Tibial nerve (tissue), 4 donors: ENCODE measurements around the gene SLC25A46.

ENCODE experiments used
- EP300 ChIP-seq, 2 donors: sonication (generic); formaldehyde crosslinking; IDR thresholded peaks; one replicate each; pipeline ENCODE4 v1.6.1; 2017; ENCODE audit warnings: antibody characterized with exemption in 2 of 2, mild to moderate bottlenecking in 1 of 2
- TF ChIP-seq, protein P1 (sequence below), 5 experiments: fragments of 200-600 bp in 3 of 5; fragments of 450-650 bp in 2 of 5; sonication (generic) in 3 of 5; IDR thresholded peaks; one replicate each; pipeline ENCODE4 v1.5.1; 2016 to 2019; ENCODE audit warnings: antibody characterized with exemption in 5 of 5, mild to moderate bottlenecking in 3 of 5, moderate library complexity in 2 of 5

DNA sequence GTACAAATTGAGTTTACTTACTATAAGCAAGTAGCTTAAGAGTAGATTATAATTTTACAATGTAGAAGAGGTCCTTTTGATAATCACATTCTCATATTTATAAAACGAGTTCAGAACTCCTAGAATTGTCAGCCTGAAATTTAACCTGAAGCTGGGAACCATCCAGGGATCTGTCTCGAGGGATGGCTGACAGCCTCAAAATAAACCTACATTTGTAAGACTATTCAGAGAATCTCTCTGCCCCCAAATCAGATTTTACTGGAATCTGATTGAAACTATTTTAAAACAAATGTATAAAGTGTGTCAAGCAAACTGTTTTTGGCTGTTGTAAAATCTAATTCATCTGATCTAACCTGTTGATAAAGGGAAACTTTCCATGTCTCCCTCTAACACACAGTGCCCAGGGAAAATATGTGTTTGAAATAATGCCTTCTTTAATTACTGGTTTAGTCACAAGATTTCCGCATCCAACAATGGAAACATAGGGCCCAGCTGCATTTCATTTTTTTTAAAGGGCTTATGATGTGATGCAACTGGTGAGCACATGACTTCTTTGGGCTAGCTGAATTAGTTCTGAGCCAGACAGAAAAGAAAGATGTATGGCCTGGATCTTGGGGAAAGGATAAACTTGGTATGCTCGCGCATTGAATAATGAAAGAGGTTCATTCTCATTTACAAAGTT is 30.3 kb downstream of the SLC25A46 start:
- TF ChIP-seq, protein P1, sequence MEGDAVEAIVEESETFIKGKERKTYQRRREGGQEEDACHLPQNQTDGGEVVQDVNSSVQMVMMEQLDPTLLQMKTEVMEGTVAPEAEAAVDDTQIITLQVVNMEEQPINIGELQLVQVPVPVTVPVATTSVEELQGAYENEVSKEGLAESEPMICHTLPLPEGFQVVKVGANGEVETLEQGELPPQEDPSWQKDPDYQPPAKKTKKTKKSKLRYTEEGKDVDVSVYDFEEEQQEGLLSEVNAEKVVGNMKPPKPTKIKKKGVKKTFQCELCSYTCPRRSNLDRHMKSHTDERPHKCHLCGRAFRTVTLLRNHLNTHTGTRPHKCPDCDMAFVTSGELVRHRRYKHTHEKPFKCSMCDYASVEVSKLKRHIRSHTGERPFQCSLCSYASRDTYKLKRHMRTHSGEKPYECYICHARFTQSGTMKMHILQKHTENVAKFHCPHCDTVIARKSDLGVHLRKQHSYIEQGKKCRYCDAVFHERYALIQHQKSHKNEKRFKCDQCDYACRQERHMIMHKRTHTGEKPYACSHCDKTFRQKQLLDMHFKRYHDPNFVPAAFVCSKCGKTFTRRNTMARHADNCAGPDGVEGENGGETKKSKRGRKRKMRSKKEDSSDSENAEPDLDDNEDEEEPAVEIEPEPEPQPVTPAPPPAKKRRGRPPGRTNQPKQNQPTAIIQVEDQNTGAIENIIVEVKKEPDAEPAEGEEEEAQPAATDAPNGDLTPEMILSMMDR (IDR thresholded peaks at IDR 0.05) = no peak
- no peak for TF ChIP-seq EP300 (IDR thresholded peaks at IDR 0.05)
